SK-N-SH treated with all-trans-retinoic acid at 6 μM for 48 hours (cell line): ENCODE measurements around the gene SKI.

Source experiments
- ATAC-seq: fragments of 200-7000 bp; cut with Tn5 transposase; 3 replicates; pipeline ENCODE4 v1.9.1; 2020; ENCODE audit warnings: mild to moderate bottlenecking, moderate library complexity
- BACH2 ChIP-seq: fragments of 250-450 bp; sonication (Bioruptor Pico); IDR thresholded peaks from 2 replicates; pipeline ENCODE4 v1.9.0; 2021; ENCODE audit warnings: mild to moderate bottlenecking, borderline replicate concordance
- CSDC2 ChIP-seq: fragments of 250-450 bp; sonication (Bioruptor Pico); IDR thresholded peaks from 2 replicates; pipeline ENCODE4 v1.5.0; 2020; ENCODE audit warnings: mild to moderate bottlenecking, moderate library complexity
- GLIS3 ChIP-seq: fragments of 250-450 bp; sonication (Bioruptor Pico); IDR thresholded peaks from 2 replicates; pipeline ENCODE4 v1.5.0; 2020; ENCODE audit warnings: mild to moderate bottlenecking, moderate library complexity
- ISL1 ChIP-seq: fragments of 250-450 bp; sonication (Bioruptor Pico); IDR thresholded peaks from 2 replicates; pipeline ENCODE4 v2.1.2; 2022; ENCODE audit warnings: mild to moderate bottlenecking, moderate library complexity
- OSR1 ChIP-seq: fragments of 250-450 bp; sonication (Bioruptor Pico); IDR thresholded peaks from 2 replicates; pipeline ENCODE4 v1.8.0; 2022; ENCODE audit warnings: moderate library complexity, mild to moderate bottlenecking, inconsistent platforms
- PATZ1 ChIP-seq: fragments of 250-450 bp; sonication (Bioruptor Pico); IDR thresholded peaks from 2 replicates; pipeline ENCODE4 v1.8.0; 2020; ENCODE audit warnings: mild to moderate bottlenecking, moderate library complexity, borderline replicate concordance
- RARB ChIP-seq: fragments of 250-450 bp; sonication (Bioruptor Pico); IDR thresholded peaks from 2 replicates; pipeline ENCODE4 v1.8.0; 2021; ENCODE audit warnings: mild to moderate bottlenecking, moderate library complexity
- SNAI2 ChIP-seq: fragments of 250-450 bp; sonication (Bioruptor Pico); IDR thresholded peaks from 2 replicates; pipeline ENCODE4 v1.5.0; 2020; ENCODE audit warnings: mild to moderate bottlenecking, moderate library complexity
- TCF4 ChIP-seq: fragments of 250-450 bp; sonication (Bioruptor Pico); IDR thresholded peaks from 2 replicates; pipeline ENCODE4 v1.8.0; 2021; ENCODE audit warnings: mild to moderate bottlenecking, moderate library complexity, borderline replicate concordance
- TOX ChIP-seq: fragments of 250-450 bp; sonication (Bioruptor Pico); IDR thresholded peaks from 2 replicates; pipeline ENCODE4 v1.8.0; 2021; ENCODE audit warnings: mild to moderate bottlenecking, moderate library complexity, borderline replicate concordance
- ZC3H10 ChIP-seq: fragments of 250-450 bp; sonication (Bioruptor Pico); IDR thresholded peaks from 2 replicates; pipeline ENCODE4 v1.5.1; 2021; ENCODE audit warnings: mild to moderate bottlenecking, moderate library complexity
- ZFP3 ChIP-seq: fragments of 250-450 bp; sonication (Bioruptor Pico); IDR thresholded peaks from 2 replicates; pipeline ENCODE4 v1.5.0; 2020; ENCODE audit warnings: mild to moderate bottlenecking, moderate library complexity
- ZFP30 ChIP-seq: fragments of 450-650 bp; formaldehyde crosslinking; IDR thresholded peaks from 2 replicates; pipeline ENCODE4 v1.5.0; 2022; ENCODE audit warnings: mild to moderate bottlenecking, moderate library complexity
- ZNF565 ChIP-seq: fragments of 450-650 bp; formaldehyde crosslinking; conservative IDR thresholded peaks from 2 replicates; pipeline ENCODE4 v1.5.0; 2020; ENCODE audit warnings: low read depth, mild to moderate bottlenecking, moderate library complexity
- ZNF70 ChIP-seq: fragments of 450-650 bp; formaldehyde crosslinking; IDR thresholded peaks from 2 replicates; pipeline ENCODE4 v1.5.0; 2020; ENCODE audit warnings: mild to moderate bottlenecking, moderate library complexity
- ZNF8 ChIP-seq: fragments of 450-650 bp; formaldehyde crosslinking; IDR thresholded peaks from 2 replicates; pipeline ENCODE4 v1.5.0; 2020; ENCODE audit warnings: mild to moderate bottlenecking, moderate library complexity
- TF ChIP-seq, protein P1 (sequence below): fragments of 250-450 bp; sonication (Bioruptor Pico); IDR thresholded peaks from 2 replicates; pipeline ENCODE4 v1.5.1; 2021; ENCODE audit warnings: mild to moderate bottlenecking, moderate library complexity
- TF ChIP-seq, protein P2 (sequence below): fragments of 250-450 bp; sonication (Bioruptor Pico); IDR thresholded peaks from 2 replicates; pipeline ENCODE4 v1.5.1; 2020; ENCODE audit warnings: low read depth, mild to moderate bottlenecking, moderate library complexity

SKI gene

GRCh38 chr1:2224170-2224584, 3.9 kb upstream of the SKI start:
- TF ChIP-seq TCF4 (CRISPR knock-in tag) (no peak), OSR1 (CRISPR knock-in tag) (no peak), SNAI2 (no peak), GLIS3 (CRISPR knock-in tag) (no peak), ZNF8 (CRISPR knock-in tag) (no peak)
- TF ChIP-seq, protein P1, sequence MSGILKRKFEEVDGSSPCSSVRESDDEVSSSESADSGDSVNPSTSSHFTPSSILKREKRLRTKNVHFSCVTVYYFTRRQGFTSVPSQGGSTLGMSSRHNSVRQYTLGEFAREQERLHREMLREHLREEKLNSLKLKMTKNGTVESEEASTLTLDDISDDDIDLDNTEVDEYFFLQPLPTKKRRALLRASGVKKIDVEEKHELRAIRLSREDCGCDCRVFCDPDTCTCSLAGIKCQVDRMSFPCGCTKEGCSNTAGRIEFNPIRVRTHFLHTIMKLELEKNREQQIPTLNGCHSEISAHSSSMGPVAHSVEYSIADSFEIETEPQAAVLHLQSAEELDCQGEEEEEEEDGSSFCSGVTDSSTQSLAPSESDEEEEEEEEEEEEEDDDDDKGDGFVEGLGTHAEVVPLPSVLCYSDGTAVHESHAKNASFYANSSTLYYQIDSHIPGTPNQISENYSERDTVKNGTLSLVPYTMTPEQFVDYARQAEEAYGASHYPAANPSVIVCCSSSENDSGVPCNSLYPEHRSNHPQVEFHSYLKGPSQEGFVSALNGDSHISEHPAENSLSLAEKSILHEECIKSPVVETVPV (CRISPR knock-in tag): no peak
- ATAC-seq: no peak

GRCh38 chr1:2224631-2225428, 3.3 kb upstream of the SKI start:
- ATAC-seq: no peak

GRCh38 chr1:2226525-2227345, 1.4 kb upstream of the SKI start:
- no peak for ATAC-seq
- TF ChIP-seq BACH2 (no peak), TOX (CRISPR knock-in tag) (no peak), ZNF70 (CRISPR knock-in tag) (no peak), RARB (CRISPR knock-in tag) (no peak), ISL1 (CRISPR knock-in tag) (no peak)

More at GRCh38 chr1:2224631-2225428, 3.3 kb upstream of the SKI start:
- TF ChIP-seq ZFP3 (CRISPR knock-in tag) (no peak), PATZ1 (CRISPR knock-in tag) (no peak), ZFP30 (no peak), SNAI2 (no peak), GLIS3 (CRISPR knock-in tag) (no peak), ZNF565 (CRISPR knock-in tag) (no peak), CSDC2 (CRISPR knock-in tag) (no peak)
- TF ChIP-seq, protein P1 (CRISPR knock-in tag): no peak
- TF ChIP-seq, protein P2, sequence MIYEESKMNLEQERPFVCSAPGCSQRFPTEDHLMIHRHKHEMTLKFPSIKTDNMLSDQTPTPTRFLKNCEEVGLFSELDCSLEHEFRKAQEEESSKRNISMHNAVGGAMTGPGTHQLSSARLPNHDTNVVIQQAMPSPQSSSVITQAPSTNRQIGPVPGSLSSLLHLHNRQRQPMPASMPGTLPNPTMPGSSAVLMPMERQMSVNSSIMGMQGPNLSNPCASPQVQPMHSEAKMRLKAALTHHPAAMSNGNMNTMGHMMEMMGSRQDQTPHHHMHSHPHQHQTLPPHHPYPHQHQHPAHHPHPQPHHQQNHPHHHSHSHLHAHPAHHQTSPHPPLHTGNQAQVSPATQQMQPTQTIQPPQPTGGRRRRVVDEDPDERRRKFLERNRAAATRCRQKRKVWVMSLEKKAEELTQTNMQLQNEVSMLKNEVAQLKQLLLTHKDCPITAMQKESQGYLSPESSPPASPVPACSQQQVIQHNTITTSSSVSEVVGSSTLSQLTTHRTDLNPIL (CRISPR knock-in tag): no peak
- TF ChIP-seq, all 23 proteins: peak for 0

DNA sequence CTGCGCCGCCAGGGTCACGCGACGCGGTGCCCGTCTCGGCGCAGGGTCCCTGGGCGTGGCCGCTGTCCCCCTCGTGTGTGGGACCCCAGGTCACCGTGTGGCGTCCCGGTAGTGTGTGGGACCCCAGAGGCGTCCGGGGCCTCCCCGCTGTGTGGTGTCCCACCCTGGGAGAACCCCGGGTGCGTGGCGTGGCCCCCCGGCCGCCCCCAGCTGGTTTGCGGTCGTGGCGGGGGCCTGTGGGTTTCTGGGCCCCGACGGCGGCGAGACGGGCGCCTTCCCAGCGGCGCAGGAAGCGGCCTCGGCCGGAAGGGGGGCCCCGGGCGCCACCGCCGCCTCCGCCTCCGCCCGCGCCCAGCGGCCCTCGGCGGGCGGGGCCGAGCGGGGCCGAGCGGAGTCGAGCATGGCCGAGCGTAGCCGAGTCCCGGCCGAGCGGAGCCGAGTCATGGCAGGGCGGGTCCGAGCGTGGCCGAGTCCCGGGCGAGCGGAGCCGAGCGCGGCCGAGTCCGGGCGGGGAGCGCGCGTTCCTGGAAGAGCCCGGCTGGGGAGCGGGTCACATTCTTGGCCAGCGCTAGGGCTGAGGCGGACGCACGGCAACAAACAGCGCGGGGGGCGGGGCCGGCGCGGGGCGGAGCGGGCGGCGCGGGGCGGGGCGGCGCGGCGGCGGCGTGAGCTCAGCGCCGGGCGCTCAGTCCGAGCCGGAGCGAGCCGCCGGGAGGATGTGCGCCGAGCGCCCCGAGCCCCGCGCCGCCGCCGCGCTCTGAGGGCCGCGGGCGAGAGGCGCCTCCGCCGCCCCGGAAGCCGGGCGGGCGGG, 568 bp upstream of the SKI start:
- no peak for TF ChIP-seq ZC3H10 (CRISPR knock-in tag)
- TF ChIP-seq SNAI2: no peak
- TF ChIP-seq BACH2: no peak
- TF ChIP-seq PATZ1 (CRISPR knock-in tag): no peak
- TF ChIP-seq ZNF565 (CRISPR knock-in tag): no peak
- TF ChIP-seq CSDC2 (CRISPR knock-in tag): no peak
- TF ChIP-seq TOX (CRISPR knock-in tag): no peak
- TF ChIP-seq TCF4 (CRISPR knock-in tag): no peak
- peak; percentile 89 for ATAC-seq
